NT2/D1 (cell line): ENCODE data around the gene AQP9.
"Not testable (repeated sequence)": the region's sequence is repeated elsewhere in the genome, so short reads cannot be mapped to it uniquely, and the experiment has no call there.

ENCODE experiments used
- DNase-seq: peaks from one replicate; pipeline ENCODE4 v3.0.0-alpha.2; 2011; ENCODE audit warnings: low read depth, low spot score
- H3K27me3 ChIP-seq: 2 replicates; pipeline ENCODE4 v1.6.0; 2011; ENCODE audit warnings: mild to moderate bottlenecking; ENCODE audit not compliant: insufficient read length, insufficient read depth
- H3K36me3 ChIP-seq: 2 replicates; pipeline ENCODE4 v1.6.1; 2011; ENCODE audit warnings: mild to moderate bottlenecking, low read length, mixed read lengths; ENCODE audit not compliant: insufficient read depth, insufficient read length
- H3K4me1 ChIP-seq: 2 replicates; pipeline ENCODE4 v1.5.1; 2011; ENCODE audit not compliant: insufficient read depth, insufficient read length
- H3K4me3 ChIP-seq: 2 replicates; pipeline ENCODE4 v1.5.1; 2011; ENCODE audit warnings: low read depth; ENCODE audit not compliant: insufficient read length
- H3K9ac ChIP-seq: 2 replicates; pipeline ENCODE4 v1.6.0; 2011; ENCODE audit warnings: low read depth; ENCODE audit not compliant: insufficient read length
- H3K9me3 ChIP-seq: 2 replicates; pipeline ENCODE4 v1.5.1; 2011; ENCODE audit warnings: mild to moderate bottlenecking, low read length; ENCODE audit not compliant: insufficient read depth
- SUZ12 ChIP-seq: IDR thresholded peaks from 2 replicates; pipeline ENCODE4 v1.6.1; 2011; ENCODE audit not compliant: insufficient read length, insufficient read depth; ENCODE audit errors: extremely low read depth
- YY1 ChIP-seq: IDR thresholded peaks from 2 replicates; pipeline ENCODE4 v1.6.1; 2011; ENCODE audit not compliant: insufficient read length, insufficient read depth
- ZNF274 ChIP-seq: IDR thresholded peaks from 2 replicates; pipeline ENCODE4 v1.6.1; 2011; ENCODE audit warnings: mild to moderate bottlenecking, low read depth, low read length

AQP9 gene

DNA sequence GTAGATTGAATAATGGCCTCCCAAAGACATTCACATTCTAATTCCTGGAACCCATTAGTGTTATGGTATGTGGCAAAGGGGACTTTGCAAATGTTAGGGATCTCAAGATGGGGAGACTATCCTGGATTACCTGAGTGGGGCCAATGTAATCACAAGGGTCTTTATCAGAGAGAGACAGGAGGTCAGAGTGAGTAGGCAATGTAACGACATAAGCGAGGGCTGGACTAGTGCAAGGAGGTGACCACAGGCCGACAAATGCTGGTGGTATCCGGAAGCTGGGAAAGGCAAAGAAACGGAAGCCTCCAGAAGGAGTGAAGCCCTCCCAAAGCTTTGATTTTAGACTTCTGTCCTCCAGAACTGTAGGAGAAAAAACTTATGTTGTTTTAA is 26.5 kb upstream of the AQP9 start:
- H3K4me3 ChIP-seq: no peak overlapping the region
- H3K9ac ChIP-seq: no peak overlapping the region
- no peaks in the 10 kb centered on the region for H3K4me1 ChIP-seq
- TF ChIP-seq SUZ12 (no peak), YY1 (no peak), ZNF274 (no peak)
- DNase-seq: no peak
- H3K9me3 ChIP-seq: no peaks in the 10 kb centered on the region
- H3K27me3 ChIP-seq: no peaks in the 10 kb centered on the region
- no peaks in the 10 kb centered on the region for H3K36me3 ChIP-seq

GRCh38 chr15:58113358-58113757 is 24.8 kb upstream of the AQP9 start:
- H3K4me3 ChIP-seq, H3K9me3 ChIP-seq, H3K36me3 ChIP-seq, H3K27me3 ChIP-seq, H3K9ac ChIP-seq, H3K4me1 ChIP-seq, DNase-seq: not testable (repeated sequence)

DNA sequence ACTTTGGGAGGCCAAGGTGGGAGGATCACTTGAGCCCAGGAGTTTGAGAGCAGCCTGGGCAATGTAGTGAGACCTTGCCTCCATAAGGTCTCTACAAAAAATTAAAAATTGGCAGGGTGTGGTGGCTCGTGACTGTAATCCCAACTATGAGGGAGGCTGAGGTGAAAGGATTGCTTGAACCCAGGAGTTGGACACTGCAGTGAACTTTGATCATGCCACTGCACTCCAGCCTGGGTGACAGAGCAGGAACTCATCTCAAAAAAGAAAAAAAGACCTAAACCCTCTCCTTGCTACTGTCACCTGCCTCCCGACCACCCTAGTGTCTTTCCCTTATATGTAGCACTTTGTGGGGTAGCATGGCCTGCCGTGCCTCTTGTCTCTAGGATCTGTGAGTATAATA is 23.8 kb upstream of the AQP9 start:
- Histone ChIP-seq H3K4me3 (no peak overlapping the region), H3K4me1 (no peaks in the 10 kb centered on the region), H3K27me3 (no peaks in the 10 kb centered on the region), H3K9me3 (no peaks in the 10 kb centered on the region), H3K36me3 (no peaks in the 10 kb centered on the region), H3K9ac (no peak overlapping the region)
- TF ChIP-seq SUZ12 (no peak), YY1 (no peak), ZNF274 (no peak)
- no peak for DNase-seq

DNA sequence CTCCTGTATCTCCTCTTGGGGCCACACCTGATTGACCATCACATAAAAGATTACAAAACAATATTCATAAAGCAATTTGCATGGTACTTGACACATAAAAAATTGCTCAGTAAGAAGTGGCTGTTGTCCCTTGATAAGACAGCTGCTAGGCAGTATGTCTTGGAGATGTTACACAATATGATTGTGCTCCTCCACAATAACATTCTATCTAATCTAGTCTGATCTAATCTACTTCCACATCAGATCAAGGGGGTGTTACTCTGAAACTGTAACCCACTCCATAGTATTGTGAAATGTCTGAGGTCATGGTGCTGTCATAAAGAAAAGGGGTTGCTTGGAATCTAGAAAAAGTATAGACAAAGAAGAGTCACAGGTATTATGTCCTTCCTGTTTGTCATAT is 23.4 kb upstream of the AQP9 start:
- TF ChIP-seq YY1 (no peak), SUZ12 (no peak)
- DNase-seq: no peak
- Histone ChIP-seq H3K36me3 (no peaks in the 10 kb centered on the region), H3K9me3 (no peaks in the 10 kb centered on the region), H3K9ac (no peak overlapping the region), H3K4me3 (no peak overlapping the region), H3K4me1 (no peaks in the 10 kb centered on the region), H3K27me3 (no peaks in the 10 kb centered on the region)

- Histone ChIP-seq H3K4me3 (no peak overlapping the region), H3K36me3 (no peaks in the 10 kb centered on the region), H3K9me3 (no peaks in the 10 kb centered on the region), H3K4me1 (no peaks in the 10 kb centered on the region), H3K9ac (no peak overlapping the region), H3K27me3 (no peaks in the 10 kb centered on the region)
- no peak for DNase-seq
- no peak for TF ChIP-seq YY1
- no peak for TF ChIP-seq SUZ12
- TF ChIP-seq ZNF274: no peak
Observed at GRCh38 chr15:58115692-58116091, 22.5 kb upstream of the AQP9 start.

DNA sequence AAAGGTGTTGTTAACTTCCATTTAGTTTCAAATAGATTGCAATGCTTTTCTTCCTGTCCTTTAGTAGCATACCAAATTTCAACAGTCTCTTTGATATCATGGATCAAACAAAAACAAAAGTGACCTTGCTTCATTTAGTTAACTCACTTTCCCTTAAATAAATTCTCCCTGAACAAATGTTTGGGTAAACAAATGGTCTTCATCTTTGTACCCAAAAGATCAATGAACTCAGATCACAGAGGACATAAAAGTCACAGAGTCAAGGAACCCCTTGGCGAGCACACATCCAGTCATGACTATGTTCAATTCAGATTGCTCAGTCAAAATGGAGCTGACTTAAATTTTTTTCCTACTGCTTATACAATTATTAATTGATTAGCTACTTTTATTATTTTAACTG is 20.6 kb upstream of the AQP9 start:
- Histone ChIP-seq H3K4me1 (no peaks in the 10 kb centered on the region), H3K27me3 (no peaks in the 10 kb centered on the region), H3K9me3 (no peaks in the 10 kb centered on the region), H3K9ac (no peak overlapping the region), H3K4me3 (no peak overlapping the region), H3K36me3 (no peaks in the 10 kb centered on the region)
- no peak for TF ChIP-seq YY1
- TF ChIP-seq ZNF274: no peak
- no peak for TF ChIP-seq SUZ12
- DNase-seq: no peak

GRCh38 chr15:58118272-58118671 is 19.9 kb upstream of the AQP9 start:
- H3K4me1 ChIP-seq: no peaks in the 10 kb centered on the region
- H3K9me3 ChIP-seq: no peaks in the 10 kb centered on the region
- no peak overlapping the region for H3K9ac ChIP-seq
- no peak overlapping the region for H3K4me3 ChIP-seq
- H3K36me3 ChIP-seq: no peaks in the 10 kb centered on the region
- no peaks in the 10 kb centered on the region for H3K27me3 ChIP-seq
- DNase-seq: no peak
- no peak for TF ChIP-seq YY1
- TF ChIP-seq ZNF274: no peak
- TF ChIP-seq SUZ12: no peak

DNA sequence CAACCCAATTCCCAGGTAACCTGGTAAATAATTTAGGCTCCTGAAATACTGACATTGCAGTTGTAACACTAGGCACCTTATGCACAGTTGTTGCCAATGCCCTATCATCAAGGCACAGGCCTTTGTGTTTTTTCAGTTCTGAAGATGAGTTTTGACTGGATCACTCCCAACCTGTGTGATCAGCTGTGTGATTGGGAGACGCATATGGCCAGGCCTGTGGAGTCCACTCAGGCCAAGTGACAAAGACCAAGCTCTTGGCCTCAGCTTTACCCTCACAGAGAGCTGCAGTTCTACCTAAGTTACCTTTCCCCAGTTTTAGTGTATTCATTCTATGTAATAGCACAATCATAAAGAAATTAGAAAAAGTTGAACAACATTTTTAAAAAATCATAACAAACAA is 19.2 kb upstream of the AQP9 start:
- no peaks in the 10 kb centered on the region for H3K9me3 ChIP-seq
- no peak overlapping the region for H3K4me3 ChIP-seq
- H3K36me3 ChIP-seq: no peaks in the 10 kb centered on the region
- H3K9ac ChIP-seq: no peak overlapping the region
- no peaks in the 10 kb centered on the region for H3K27me3 ChIP-seq
- DNase-seq: no peak
- H3K4me1 ChIP-seq: no peaks in the 10 kb centered on the region
- no peak for TF ChIP-seq SUZ12
